GM12878 (cell line): ENCODE measurements around the gene PHACTR1. TPM values are rescaled to one million over a fixed set of nuclear protein-coding genes. Genes with fewer than 3 reads are reported as not detected.

Source experiments
- ATAC-seq: fragments of 200-7000 bp; cut with Tn5 transposase; 3 replicates; pipeline ENCODE4 v1.9.1; 2020; ENCODE audit warnings: mild to moderate bottlenecking, moderate library complexity
- Bru-seq: library from RNA; stranded (reverse); fragments of 400-500 nt; gene quantifications from one replicate; lab custom pipeline; 2021; lab: Mats Ljungman, UMichigan
- BruChase-seq, 2 experiments: library from RNA; stranded (reverse); fragments of 400-500 nt; gene quantifications; one replicate each; lab custom pipeline; 2021; lab: Mats Ljungman, UMichigan
- BruUV-seq: library from RNA; stranded (reverse); fragments of 400-500 nt; replicated peaks from 2 replicates; lab custom pipeline; 2021; lab: Mats Ljungman, UMichigan
- CTCF ChIA-PET: fragments of 300-600 bp; sonication (Branson Sonifier 250); formaldehyde crosslinking; extraction: SDS; loops from one replicate; lab custom pipeline; 2021; ENCODE audit warnings: inconsistent platforms; lab: Yijun Ruan, JAX
- POLR2A ChIA-PET: fragments of 350-600 bp; formaldehyde crosslinking; extraction: SDS; loops from one replicate; lab custom pipeline; 2021; ENCODE audit warnings: inconsistent platforms; lab: Charles Lee
- RAD21 ChIA-PET: fragments of 300-600 bp; sonication (Branson Sonifier 250); formaldehyde crosslinking; loops from one replicate; lab custom pipeline; 2023; ENCODE audit warnings: antibody characterized with exemption; ENCODE audit not compliant: unreplicated experiment; lab: Charles Lee
- SMC1A ChIA-PET: fragments of 300-600 bp; sonication (Branson Sonifier 250); formaldehyde crosslinking; loops from one replicate; lab custom pipeline; 2023; ENCODE audit not compliant: unreplicated experiment, uncharacterized antibody; lab: Charles Lee
- DNase-seq: peaks from one replicate; pipeline ENCODE4 v3.0.0-alpha.2; 2011; ENCODE audit warnings: low read depth, low spot score
- FAIRE-seq: peaks from 3 replicates; lab custom pipeline; 2011; peaks lifted over from hg19 to GRCh38; lab: Jason Lieb, UNC
- H2AFZ ChIP-seq: 2 replicates; pipeline ENCODE4 v1.6.0; 2011; ENCODE audit warnings: low read depth, low read length, control low read depth; ENCODE audit not compliant: control insufficient read depth
- H3K27ac ChIP-seq: 2 replicates; pipeline ENCODE4 v1.5.1; 2011; ENCODE audit warnings: control low read depth; ENCODE audit not compliant: control insufficient read depth, insufficient read depth
- H3K27me3 ChIP-seq, 2 experiments: replicated peaks in 1 of 2; 2 replicates each; pipeline versions ENCODE4 v1.6.0 to v1.6.1; 2011; ENCODE audit warnings: low read length in 1 of 2; ENCODE audit not compliant: control insufficient read depth in 2 of 2, insufficient read depth in 2 of 2
- H3K36me3 ChIP-seq, 2 experiments: 2 replicates each; pipeline ENCODE4 v1.5.1; 2011; ENCODE audit warnings: low read length in 1 of 2; ENCODE audit not compliant: control insufficient read depth in 2 of 2, insufficient read depth in 2 of 2
- H3K4me1 ChIP-seq: 2 replicates; pipeline ENCODE4 v1.6.1; 2011; ENCODE audit warnings: mild to moderate bottlenecking, low read length, moderate library complexity, mixed read lengths; ENCODE audit not compliant: control insufficient read depth, insufficient read depth
- H3K4me2 ChIP-seq: 2 replicates; pipeline ENCODE4 v1.6.0; 2011; ENCODE audit warnings: control low read depth; ENCODE audit not compliant: control insufficient read depth, insufficient read depth
- H3K4me3 ChIP-seq: fragments of 200-600 bp; sonication (generic); 2 replicates; pipeline ENCODE4 v1.5.1; 2016
- H3K79me2 ChIP-seq: 2 replicates; pipeline ENCODE4 v1.6.0; 2011; ENCODE audit warnings: low read length; ENCODE audit not compliant: control insufficient read depth, insufficient read depth
- H3K9ac ChIP-seq: 2 replicates; pipeline ENCODE4 v1.8.0; 2011; ENCODE audit warnings: low read length, control low read depth, mixed read lengths; ENCODE audit not compliant: control insufficient read depth, insufficient read depth
- H3K9me3 ChIP-seq: replicated peaks from 3 replicates; pipeline ENCODE4 v1.5.1; 2011; ENCODE audit warnings: mild to moderate bottlenecking, low read length; ENCODE audit not compliant: control insufficient read depth, insufficient read depth
- H4K20me1 ChIP-seq: 2 replicates; pipeline ENCODE4 v1.6.0; 2011; ENCODE audit not compliant: control insufficient read depth, insufficient read depth
- ELK1 ChIP-seq: IDR thresholded peaks from 2 replicates; pipeline ENCODE4 v1.6.1; 2012; ENCODE audit warnings: low read depth, low read length, improper control_type of control experiment
- MEF2B ChIP-seq: fragments of 450-650 bp; IDR thresholded peaks from 2 replicates; pipeline ENCODE4 v1.6.1; 2018; ENCODE audit warnings: mild to moderate bottlenecking, moderate library complexity; ENCODE audit not compliant: partially characterized antibody, poor library complexity, severe bottlenecking
- WRNIP1 ChIP-seq: IDR thresholded peaks from 2 replicates; pipeline ENCODE4 v1.6.1; 2011; ENCODE audit warnings: low read depth, low read length, improper control_type of control experiment, borderline replicate concordance
- YBX1 ChIP-seq: fragments of 450-650 bp; IDR thresholded peaks from 2 replicates; pipeline ENCODE4 v1.6.1; 2016; ENCODE audit warnings: antibody characterized with exemption
- WGBS: methylation state at CpG from one replicate; pipeline ENCODE4 v1.1.6; 2016; ENCODE audit warnings: low lambda C conversion rate; ENCODE audit not compliant: insufficient replicate concordance, insufficient coverage; ENCODE audit errors: missing lambda C conversion rate; 5-methylcytosine and 5-hydroxymethylcytosine counted together
- in situ Hi-C: fragments of 300-500 bp; cut with MboI; formaldehyde crosslinking; loops from 9 replicates; pipeline ENCODE4 v1.14.3; 2018; ENCODE audit warnings: mixed read lengths
- intact Hi-C: fragments of 100-400 bp; cut with micrococcal nuclease; formaldehyde crosslinking; loops from one replicate; pipeline ENCODE4 v1.14.2; 2022; ENCODE audit not compliant: unreplicated experiment
- long read RNA-seq, 2 experiments: library from polyadenylated mRNA; unstranded; transcript quantifications; one replicate each; pipeline ENCODE4 v2.0.0, GENCODE V29; 2019 to 2020
- polyA minus RNA-seq, 3 experiments: library from RNA; depleted of rRNA, polyadenylated mRNA; stranded (reverse); fragments of >200 nt; gene quantifications; 2 replicates each; pipeline ENCODE4 v1.2.3, GENCODE V29; 2011
- polyA plus RNA-seq, 11 experiments: library from polyadenylated mRNA; depleted of rRNA in 4 of 11; unstranded in 6 of 11; stranded (reverse) in 5 of 11; fragments of >200 nt; fragmentation: Nextera tagmentation in 4 of 11; fragmentation: Illumina TruSeq in 1 of 11; extraction: Ambion mirVana in 4 of 11; extraction: Trizol in 1 of 11; gene quantifications; 1 replicate in 1 of 11; 2 replicates in 10 of 11; pipeline versions ENCODE4 v1.2.1 to v1.2.3, GENCODE V29; 2011 to 2016; ENCODE audit warnings: inconsistent platforms in 2 of 11, missing spikeins in 2 of 11, low read depth in 1 of 11
- total RNA-seq, 4 experiments: library from RNA; depleted of rRNA in 3 of 4; stranded (reverse); fragments of >200 nt in 3 of 4; fragmentation: Illumina TruSeq in 1 of 4; extraction: Trizol in 1 of 4; gene quantifications; 2 replicates each; pipeline versions ENCODE4 v1.2.1 to v1.2.3, GENCODE V29; 2013 to 2021
- TF ChIP-seq, protein P1 (sequence below): IDR thresholded peaks from 2 replicates; pipeline ENCODE4 v1.6.1; 2012; ENCODE audit warnings: low read length, inconsistent platforms
- TF ChIP-seq, protein P2 (sequence below): fragments of 450-650 bp; IDR thresholded peaks from 2 replicates; pipeline ENCODE4 v1.6.1; 2016; ENCODE audit warnings: mild to moderate bottlenecking

The PHACTR1 gene
- total RNA-seq (2013; cell fraction: nucleolus; rRNA removed): 147 and 160 TPM in 2 replicates
- total RNA-seq (2014; rRNA removed) (43.8 and 49.5 TPM in 2 replicates), total RNA-seq (2014; rRNA removed; fragmentation: Illumina TruSeq; extraction: Trizol) (60.1 and 62.9 TPM in 2 replicates), total RNA-seq (2021) (66.7 and 69.7 TPM in 2 replicates), polyA plus RNA-seq (2011; rRNA removed) (61.6 and 75.2 TPM in 2 replicates), polyA plus RNA-seq (2014; fragmentation: Illumina TruSeq; extraction: Trizol) (83.6 and 84.7 TPM in 2 replicates), polyA plus RNA-seq (2014; fragmentation: Nextera tagmentation; extraction: Ambion mirVana) (10 to 100 TPM; 73.3 to 94.6 TPM), polyA plus RNA-seq (2014; rRNA removed) (40.4 and 44.8 TPM in 2 replicates), polyA plus RNA-seq (2016; fragmentation: Nextera tagmentation; extraction: Ambion mirVana) (10 to 100 TPM; 34.2 to 38.2 TPM), polyA minus RNA-seq (2011; rRNA and poly(A)+ RNA removed) (64.2 and 76.3 TPM in 2 replicates), Bru-seq, nascent RNA (percentile 52 among the genes with signal in this experiment), BruChase-seq, experiment 1, labeled RNA remaining after a 6-hour chase (percentile 47 among the genes with signal in this experiment), BruChase-seq, experiment 2, labeled RNA remaining after a 2-hour chase (percentile 55 among the genes with signal in this experiment)
- polyA plus RNA-seq (2011; ENCODE audit: low read depth): 48.1 TPM
- polyA plus RNA-seq (2011; cell fraction: cytosol; rRNA removed): 41.0 and 42.3 TPM in 2 replicates
- polyA plus RNA-seq (2011; cell fraction: nucleus; rRNA removed): 59.4 and 60.8 TPM in 2 replicates
- polyA plus RNA-seq (2012): 67.3 and 74.3 TPM in 2 replicates
- 33.3 and 35.8 TPM in 2 replicates for polyA minus RNA-seq (2011; cell fraction: cytosol; rRNA and poly(A)+ RNA removed)
- polyA minus RNA-seq (2011; cell fraction: nucleus; rRNA and poly(A)+ RNA removed): 38.9 and 58.9 TPM in 2 replicates
- long read RNA-seq, experiment 1, transcript PHACTR1-203 (5 exons, 943 nt): major isoform, 21 of 186 reads
- long read RNA-seq, experiment 1, partial matches to known transcripts: 6 of 186 reads
- long read RNA-seq, experiment 1, other reads (novel, unspliced or antisense): 159 of 186 reads
- long read RNA-seq, experiment 2, transcript PHACTR1-203 (5 exons, 943 nt): major isoform, 85 of 169 reads
- long read RNA-seq, experiment 2, partial matches to known transcripts: 32 of 169 reads
- long read RNA-seq, experiment 2, other reads (novel, unspliced or antisense): 51 of 169 reads

GRCh38 chr6:12716298-12716916 is at the start of gene PHACTR1:
Gene PHACTR1 (plus strand): TSS chr6:12716767.
- Histone ChIP-seq H3K79me2 (no peaks in the 10 kb centered on the region), H3K27ac (no peak within 1 kb of the TSS), H3K9ac (no peak within 1 kb of the TSS), H3K9me3 (no peaks in the 10 kb centered on the region), H3K4me1 (no peaks in the 10 kb centered on the region), H3K4me2 (no peak within 1 kb of the TSS), H3K36me3 (no peaks in the 10 kb centered on the region), H3K27me3 (no peaks in the 10 kb centered on the region; a peak in 1 of 4 replicates), H3K4me3 (no peak within 1 kb of the TSS), H2AFZ (no peak within 1 kb of the TSS), H4K20me1 (no peaks in the 10 kb centered on the region)
- POLR2A ChIA-PET: no interaction called here
- no peak for DNase-seq
- no peak for FAIRE-seq
- in situ Hi-C loops: no loop called here
- BruUV-seq: no TSS peak
- RAD21 ChIA-PET: no interaction called here
- TF ChIP-seq, protein P1, sequence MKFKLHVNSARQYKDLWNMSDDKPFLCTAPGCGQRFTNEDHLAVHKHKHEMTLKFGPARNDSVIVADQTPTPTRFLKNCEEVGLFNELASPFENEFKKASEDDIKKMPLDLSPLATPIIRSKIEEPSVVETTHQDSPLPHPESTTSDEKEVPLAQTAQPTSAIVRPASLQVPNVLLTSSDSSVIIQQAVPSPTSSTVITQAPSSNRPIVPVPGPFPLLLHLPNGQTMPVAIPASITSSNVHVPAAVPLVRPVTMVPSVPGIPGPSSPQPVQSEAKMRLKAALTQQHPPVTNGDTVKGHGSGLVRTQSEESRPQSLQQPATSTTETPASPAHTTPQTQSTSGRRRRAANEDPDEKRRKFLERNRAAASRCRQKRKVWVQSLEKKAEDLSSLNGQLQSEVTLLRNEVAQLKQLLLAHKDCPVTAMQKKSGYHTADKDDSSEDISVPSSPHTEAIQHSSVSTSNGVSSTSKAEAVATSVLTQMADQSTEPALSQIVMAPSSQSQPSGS: no peak
- TF ChIP-seq MEF2B (no peak), YBX1 (no peak), WRNIP1 (no peak), ELK1 (no peak)
- TF ChIP-seq, protein P2, sequence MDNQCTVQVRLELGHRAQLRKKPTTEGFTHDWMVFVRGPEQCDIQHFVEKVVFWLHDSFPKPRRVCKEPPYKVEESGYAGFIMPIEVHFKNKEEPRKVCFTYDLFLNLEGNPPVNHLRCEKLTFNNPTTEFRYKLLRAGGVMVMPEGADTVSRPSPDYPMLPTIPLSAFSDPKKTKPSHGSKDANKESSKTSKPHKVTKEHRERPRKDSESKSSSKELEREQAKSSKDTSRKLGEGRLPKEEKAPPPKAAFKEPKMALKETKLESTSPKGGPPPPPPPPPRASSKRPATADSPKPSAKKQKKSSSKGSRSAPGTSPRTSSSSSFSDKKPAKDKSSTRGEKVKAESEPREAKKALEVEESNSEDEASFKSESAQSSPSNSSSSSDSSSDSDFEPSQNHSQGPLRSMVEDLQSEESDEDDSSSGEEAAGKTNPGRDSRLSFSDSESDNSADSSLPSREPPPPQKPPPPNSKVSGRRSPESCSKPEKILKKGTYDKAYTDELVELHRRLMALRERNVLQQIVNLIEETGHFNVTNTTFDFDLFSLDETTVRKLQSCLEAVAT: no peak
- intact Hi-C loops: no loop called here
- SMC1A ChIA-PET: interaction anchor here (0.6 to 1.0 kb wide), 3 partner anchors 13 to 1829 kb away, joined by 3 read pairs; no protein-coding TSS in a partner anchor
- no peak for ATAC-seq
- CTCF ChIA-PET: no interaction called here
- WGBS: 61% methylated on average over 10 of the region's 10 CpGs
